HG03378 (cell line): ENCODE data around the gene MCOLN2.
A peak's percentile ranks its signal among the peaks of the same experiment; 100 is the strongest.
"Not testable (repeated sequence)": the region's sequence is repeated elsewhere in the genome, so short reads cannot be mapped to it uniquely, and the experiment has no call there.

Experiments used
- ATAC-seq: cut with Tn5 transposase; IDR thresholded peaks from one replicate; pipeline ENCODE4 v1.9.1; 2021; ENCODE audit warnings: mild to moderate bottlenecking, moderate library complexity; ENCODE audit not compliant: unreplicated experiment

MCOLN2 gene

DNA sequence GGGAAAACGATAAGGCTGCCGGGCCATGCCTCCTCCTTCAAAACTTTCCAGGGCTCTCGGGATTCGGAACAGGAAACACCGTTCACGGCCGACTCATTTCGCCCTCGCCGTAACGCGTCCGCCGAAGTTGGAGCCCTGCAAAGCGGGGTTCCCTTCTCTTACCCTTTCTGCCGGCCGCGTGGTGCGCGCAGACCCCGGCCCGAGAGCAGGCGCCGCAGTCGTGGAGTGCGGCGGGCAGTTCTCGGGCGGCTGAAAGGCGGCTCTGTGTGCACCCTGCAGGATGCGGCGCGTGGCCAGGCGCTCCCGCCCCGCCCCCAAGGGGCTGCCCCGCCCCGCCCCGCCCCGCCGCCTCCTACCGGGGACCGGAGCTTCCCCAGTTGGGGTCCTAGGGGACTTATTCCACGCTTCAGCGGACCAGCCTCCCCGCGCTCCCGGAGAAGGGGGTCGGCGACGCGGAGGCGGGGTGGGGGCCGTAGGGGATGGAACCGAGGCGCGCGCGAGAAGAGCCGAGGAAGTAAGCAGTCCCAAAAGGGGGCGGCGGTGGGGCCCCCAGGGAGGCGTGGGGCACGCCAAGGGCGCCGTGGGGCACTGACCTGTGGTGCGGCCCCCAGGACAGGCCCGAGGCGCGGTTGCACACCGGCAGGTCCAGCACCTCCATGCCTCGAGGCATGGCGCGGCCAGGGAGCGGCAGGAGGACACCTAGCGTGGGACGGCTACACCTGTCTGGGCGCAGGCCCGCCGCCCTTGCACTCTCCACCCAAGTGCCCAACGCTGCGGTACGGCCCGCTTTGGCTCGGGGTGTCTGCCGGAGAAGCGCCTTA, at the start of gene MCOLN2:
Gene MCOLN2 (minus strand): TSS at position 268 of the 821 bp plus-strand sequence. CDS start 241 bp downstream, at position 27.
- peak; percentile 28 for ATAC-seq

DNA sequence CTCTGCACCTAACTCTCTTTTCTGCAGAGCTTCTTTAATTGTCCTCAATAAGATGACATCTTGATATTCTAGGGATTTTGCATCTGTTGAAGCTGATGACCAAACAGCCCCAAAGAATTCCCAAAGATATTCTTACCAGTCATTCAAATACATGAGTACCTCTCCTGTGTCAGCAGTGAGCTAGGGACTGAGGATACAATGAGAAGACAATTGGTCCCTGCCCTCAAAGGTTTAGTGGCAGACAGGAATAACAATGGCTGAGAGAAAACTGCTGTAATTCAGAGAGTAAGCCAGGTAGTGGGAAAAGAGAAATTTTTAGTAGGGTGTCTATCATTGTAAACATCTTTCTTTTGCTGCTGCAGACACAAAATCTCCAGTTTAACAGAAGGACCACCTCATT, 45.5 kb upstream of the MCOLN2 start:
- no peak for ATAC-seq

DNA sequence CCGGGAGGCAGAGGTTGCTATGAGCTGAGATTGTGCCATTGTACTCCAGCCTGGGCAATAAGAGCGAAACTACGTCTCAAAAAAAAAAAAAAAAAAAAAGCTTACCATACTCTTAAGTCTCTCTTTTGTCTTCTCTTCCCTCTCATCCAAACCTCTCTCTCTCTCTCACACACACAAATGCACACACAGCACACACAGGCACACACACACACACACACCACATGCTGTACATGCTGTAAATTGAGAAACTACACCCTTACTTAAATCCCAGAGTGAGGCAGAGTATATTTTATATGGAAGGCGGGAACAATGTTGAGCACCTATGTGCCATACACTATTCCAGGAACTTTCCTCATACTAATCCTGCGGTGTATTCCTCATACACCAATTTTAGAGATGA, 44.9 kb upstream of the MCOLN2 start:
- no peak for ATAC-seq

DNA sequence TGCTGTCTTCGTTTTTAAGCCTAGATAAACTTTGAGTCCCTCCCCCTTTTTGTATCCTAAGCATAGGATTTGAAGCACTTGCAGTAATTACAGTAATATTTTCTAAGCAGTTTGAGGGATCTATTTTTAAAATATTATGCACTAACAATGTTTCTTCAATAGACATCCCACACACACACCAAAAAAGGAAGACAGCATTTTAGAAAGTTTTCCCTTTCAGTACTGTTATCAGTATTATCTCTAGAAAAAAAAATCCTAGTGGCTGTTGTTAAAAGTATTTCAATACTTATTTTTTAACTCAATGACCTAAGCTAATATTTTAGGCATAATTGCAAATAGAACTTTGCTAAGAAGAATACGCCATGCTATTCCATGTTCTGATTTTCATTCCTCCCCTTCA, 36.3 kb upstream of the MCOLN2 start:
- ATAC-seq = no peak

DNA sequence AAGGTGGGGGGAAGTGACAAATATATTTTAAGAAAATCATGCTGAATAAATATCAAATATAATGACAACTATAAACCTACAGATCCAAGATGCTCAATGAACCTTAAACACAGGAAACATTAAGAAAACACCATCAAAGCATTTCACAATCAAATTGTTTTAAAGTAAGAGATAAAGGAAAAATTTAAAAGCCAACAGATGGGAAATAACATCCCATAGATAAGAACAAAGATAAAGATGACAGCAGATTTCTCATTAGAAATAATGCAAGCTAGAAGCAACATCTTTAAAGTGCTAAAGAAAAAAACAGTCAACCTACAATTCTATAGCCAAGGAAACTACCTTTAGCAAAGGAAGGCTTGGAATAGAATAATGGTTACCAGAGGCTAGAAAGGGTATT, 33.6 kb upstream of the MCOLN2 start:
- ATAC-seq = no peak

DNA sequence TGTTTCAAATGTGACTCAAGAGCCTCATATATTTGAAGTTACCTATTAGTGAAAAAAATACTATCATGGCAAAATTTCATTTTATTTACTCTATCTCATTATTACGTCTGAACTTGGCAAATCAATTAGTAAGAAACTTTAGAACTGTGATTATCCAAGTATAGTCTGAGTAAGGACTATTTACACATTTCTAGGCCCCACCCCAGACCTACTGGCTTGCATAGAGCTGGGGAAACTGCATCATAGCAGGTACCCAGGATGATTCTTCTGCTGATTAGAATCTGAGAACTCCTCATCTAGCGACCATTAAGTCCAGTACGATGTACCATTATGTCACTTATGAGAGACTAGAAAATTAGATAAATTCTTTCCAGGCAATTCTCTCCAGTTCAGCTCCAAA, 31.2 kb upstream of the MCOLN2 start:
- peak; percentile 2 for ATAC-seq

DNA sequence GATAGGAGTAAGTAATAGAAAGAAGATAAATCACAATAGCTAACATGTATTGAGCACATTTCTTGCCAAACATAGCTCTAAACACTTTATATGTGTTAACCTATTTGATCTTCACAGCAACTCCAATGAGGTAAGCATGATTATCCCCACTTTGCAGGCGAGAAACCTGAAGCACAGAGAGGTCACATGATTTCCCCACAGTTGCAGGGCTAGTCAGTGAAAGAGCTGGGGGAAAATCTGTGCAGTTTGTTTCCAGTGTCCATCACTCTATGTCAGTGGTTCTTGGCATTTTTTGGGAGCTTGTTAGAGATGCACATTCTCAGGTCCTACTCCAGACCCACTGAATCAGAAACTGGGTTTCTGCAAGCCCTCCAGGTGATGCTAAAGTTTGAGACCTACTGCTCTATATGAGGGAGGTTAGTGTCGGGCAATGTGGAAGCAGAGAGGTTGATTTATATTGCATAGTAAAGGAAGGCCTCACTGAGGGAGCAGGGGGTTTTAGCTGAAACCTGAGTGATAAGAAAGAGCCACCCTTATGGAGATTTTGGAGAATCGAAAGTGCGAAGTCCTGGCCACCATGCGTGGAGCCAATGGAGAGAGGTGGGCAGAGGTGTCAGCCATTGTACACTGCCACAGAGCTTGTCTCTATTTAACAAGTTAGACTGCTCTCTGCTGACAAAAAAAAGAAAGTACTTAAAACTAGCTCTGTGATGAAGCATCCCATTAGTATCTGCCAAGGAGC, 30.5 kb upstream of the MCOLN2 start:
- ATAC-seq = peak; percentile 92

DNA sequence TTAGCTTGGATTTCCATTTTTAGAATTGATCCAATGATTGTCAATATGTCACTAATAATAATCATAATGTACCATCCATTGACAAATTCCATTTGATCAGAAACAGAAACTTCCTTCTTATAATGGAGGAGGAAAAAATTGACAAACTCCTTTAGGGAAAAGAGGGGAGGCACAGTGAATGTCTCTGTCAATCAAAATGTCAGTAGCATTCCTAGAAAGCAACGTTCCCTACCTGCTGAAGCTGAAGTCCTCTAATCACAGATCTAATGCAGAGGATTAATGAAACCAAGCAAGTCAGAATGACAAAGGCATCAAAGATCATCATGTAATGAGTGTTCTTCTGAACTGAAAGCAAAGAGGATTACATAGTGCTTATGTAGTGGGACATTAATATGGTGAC, 29.0 kb upstream of the MCOLN2 start:
- ATAC-seq = no peak

DNA sequence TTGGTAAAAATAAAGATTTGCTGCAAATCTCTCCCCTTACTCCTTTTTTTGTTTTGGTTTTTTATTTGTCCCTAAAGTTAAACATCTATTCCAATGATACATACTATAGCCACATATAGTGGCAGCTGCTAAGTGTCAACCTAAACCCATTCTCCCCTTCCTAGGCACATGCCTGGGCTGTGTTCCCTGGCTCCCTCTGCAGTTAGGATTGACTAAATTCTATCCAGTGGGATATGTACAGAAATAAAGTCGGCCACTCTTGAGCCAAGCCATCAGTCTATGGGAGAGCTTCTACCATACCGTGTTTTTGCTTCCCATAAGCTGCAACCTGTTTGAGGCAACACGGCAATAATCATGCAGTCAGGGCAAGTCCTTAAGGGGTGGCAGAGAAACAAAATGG, 27.8 kb upstream of the MCOLN2 start:
- no peak for ATAC-seq

DNA sequence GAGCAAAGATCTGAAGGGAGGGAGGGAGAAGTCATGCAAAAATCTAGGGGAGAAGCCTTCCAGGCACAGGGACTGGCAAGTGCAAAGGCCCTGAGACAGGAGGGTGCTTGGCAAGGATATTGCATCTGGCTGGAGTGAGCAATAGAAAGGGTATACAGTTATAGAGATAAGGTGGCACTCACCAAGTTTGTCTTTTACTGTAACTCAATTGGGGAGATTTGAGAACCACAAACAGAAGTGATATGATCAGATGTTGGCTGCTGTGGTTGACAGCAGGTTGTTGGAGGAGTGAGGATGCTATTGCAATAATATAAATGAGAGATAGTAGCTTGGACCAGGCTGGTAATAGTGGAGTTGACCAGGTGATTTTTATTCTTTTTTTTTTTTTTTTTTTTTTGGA, 25.8 kb upstream of the MCOLN2 start:
- ATAC-seq = no peak

DNA sequence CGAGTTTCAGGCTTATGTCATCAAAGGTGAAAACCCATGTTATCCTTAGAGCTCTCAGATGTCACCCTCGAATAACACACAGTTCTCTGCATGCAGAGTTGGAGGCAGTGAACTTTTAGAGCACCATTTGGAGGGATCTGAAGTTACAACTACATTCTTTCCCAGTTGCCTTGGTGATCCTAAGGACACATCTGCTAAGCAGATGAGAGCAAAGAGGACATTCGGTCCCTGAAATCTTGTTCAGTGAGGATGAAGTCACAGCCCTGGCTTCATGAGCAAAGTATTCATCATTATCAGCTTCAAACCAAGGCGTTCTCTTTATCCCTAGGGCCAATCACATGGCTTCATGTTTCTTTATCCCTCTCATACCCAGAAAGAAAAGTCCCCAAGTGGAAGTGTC, 23.1 kb upstream of the MCOLN2 start:
- ATAC-seq = no peak

DNA sequence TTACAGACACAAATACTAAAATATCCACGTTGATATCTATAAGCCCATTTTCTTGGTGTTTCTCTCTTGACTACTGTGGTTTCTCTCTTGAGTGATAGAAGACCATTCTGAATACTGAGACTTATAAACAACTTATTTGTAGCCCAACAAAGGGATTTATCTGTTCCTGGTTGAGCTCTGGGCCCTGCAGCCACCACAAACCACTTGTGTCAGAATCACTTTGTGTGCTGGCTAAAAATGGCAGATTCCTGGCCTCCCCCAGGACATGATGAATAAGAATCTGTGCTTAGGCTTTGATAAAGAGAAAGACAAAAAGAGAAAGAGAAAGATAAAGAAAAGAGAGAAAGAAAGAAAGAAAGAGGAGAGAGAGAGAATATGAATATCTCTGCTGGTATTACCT, 18.9 kb upstream of the MCOLN2 start:
- no peak for ATAC-seq

DNA sequence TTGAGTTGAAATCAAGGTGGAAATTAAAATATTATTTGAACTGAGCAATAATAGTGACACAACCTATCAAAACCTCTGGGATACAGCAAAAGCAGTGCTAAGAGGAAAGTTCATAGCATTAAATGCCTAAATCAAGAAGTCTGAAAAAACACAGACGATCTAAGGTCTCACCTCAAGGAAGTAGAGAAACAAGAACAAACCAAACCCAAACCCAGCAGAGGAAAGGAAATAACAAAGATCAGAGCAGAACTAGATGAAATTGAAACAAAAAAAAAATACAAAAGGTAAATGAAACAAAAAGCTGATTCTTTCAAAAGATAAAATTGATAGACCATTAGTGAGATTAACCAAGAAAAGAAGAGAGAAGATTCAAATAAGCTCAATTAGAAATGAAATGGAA, 8.7 kb upstream of the MCOLN2 start:
- ATAC-seq = not testable (repeated sequence)

DNA sequence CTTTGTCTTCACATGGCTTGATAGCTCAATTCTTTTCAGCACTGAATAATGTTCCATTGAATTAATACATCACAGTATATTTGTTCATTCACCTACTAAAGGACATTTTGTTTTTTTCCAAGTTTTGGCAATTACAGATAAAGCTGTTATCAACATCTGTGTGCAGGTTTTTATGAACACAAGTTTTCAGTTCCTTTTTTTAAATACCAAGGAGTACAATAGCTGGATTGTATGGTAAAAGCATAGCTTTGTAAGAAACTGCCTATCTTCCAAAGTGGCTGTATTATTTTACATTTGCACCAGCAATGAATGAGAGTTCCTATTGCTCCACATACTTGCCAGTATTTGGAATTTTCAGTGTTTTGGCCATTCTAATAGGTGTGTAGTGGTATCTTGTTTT, 4.8 kb upstream of the MCOLN2 start:
- no peak for ATAC-seq

DNA sequence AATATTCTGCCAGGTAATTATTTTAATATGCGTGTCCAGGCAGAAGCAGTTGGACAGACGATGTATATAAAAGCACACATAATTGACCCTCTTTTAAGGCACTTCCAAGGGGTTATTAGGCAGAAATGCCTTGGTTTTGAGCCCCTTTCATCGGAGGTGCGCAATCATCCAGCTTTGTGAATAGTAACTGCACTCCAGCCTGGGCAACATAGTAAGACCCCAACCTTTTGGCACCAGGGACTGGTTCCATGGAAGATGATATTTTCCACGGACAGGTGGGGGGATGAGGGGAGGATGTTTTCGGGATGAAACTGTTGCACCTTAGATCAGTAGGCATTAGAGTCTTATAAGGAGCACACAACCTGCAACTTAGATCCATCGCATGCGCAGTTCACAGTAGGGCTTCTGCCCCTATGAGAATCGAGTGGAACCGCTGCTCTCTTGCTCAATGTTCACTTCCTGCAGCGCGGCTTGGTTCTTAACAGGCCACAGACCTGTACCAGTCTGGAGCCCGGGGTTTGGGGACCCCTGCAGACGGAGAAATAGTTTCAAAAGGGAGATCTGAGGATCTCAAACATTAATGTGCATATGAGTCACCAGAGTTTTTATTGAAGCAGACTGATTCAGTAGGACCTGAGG, 1.8 kb upstream of the MCOLN2 start:
- ATAC-seq = no peak

DNA sequence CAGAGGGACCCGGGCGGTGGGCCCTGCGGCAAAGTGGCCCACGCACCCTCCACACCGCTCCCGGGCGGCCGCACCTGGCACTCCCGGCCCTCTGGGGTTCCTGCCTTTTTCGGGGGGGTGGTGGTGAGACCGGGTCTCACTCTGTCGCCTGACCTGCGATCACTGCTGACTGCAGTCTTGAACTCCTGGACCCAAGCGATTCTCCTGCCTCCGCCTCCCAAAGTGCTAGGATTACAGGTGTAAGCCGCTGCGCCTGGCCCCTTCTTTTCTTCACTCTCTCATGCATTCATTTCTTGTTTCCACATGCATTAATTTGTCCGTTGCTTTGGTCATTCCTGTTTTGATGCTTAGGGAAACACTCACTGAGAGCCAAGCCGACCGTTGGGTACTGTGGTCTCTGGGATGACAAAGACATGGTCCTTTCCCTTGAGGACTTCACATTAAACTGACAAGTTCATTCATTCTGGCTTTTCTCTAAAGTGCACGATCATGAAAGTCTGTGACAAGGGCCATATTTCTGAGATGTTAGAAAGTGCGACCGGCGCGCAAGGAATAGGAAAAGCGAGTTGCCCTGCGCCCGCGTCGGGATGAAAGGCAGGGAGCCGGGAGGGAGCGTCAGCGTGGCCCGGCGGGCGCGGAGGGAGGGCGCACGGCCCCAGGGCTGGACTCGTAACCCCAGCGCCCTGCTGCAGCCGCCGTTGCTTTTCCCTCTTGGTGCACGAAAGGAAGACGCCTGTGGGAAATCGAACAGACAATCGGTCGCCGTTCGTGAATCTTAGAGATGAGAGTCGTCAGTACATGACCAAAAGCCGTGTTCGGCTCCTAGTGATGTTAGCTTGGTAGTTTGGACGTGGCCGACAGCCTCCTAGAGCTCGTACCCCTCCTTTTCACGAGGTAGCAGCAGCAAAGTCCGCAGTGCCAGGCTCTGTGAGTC, 1.0 kb upstream of the MCOLN2 start:
- ATAC-seq = no peak

DNA sequence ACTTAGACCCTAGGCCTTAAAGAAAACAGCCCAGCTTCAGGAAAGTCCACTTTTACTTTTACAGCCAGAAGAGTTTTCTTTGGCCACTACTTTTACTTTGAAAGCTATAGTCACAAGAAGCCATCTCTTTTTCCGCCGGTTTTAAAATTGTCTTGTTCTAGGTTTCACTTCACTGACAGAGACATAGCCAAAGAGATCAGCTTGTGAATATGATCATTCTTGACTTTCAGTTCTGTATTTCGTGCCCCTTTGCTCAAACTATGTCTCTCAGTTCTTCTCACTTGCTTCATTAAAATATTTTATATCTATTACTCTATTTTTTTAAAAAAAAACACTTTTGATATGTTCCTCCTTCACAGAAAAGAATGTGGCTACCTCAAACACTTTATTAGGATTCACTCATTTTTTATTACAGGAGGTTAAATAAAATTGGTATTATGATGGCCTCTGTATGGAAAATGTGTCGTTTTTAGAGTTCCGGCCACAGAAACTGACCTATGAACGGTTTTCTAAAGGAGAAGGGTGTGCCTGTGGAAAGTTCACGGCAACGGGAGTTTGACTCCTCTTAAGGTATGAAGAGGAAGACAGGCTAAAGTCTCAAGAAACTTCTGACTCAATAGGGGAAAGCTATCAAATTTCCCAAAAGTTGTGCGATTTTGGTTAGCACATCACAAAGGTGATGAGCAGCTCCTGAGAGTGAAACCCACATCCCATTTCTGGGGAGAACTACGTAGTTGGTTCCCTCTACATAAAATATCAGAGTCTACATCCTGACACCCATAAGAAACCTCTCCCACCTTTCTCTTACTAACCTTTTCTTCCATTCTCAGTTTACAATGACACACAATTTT, 1.2 kb downstream of the MCOLN2 start:
- peak; percentile 52 for ATAC-seq

DNA sequence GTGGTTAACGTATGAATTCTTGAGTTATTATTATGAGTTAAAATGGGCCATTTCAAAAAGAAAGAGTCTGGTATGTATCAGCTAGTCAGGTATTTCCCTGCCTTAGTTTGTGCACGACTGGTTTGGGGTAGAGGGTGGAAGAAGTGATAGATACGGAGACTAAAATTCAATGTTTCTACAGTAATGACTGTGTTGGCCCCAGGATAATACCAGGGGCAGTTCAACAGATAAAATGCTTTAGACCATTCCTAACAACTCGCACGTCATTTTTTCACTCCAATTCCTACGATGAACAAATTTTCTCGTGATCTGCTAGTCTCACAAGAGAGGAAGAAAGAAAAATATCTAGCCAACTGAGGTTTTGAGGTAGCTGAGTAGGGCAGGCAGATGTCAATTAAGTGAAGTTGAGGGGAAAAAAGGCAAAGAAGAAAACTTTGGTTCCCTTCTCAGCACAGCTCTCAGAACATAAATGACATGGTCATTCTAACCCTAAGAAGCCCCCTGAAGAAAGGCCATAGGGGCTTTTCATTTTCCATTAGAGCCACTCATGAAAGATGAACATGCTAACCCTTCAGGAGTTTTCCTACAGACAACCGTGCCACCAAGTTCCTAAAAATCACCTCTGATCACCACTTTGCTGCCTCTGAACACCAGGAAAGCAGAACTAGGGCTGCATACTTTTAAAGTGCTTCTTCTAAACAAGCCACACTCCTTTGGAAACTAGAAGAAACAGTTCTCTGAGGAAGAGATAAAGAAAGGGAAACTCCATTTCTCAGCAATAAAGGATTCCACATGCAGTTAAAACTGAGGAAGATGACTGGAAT, 5.6 kb downstream of the MCOLN2 start:
- peak; percentile 38 for ATAC-seq

DNA sequence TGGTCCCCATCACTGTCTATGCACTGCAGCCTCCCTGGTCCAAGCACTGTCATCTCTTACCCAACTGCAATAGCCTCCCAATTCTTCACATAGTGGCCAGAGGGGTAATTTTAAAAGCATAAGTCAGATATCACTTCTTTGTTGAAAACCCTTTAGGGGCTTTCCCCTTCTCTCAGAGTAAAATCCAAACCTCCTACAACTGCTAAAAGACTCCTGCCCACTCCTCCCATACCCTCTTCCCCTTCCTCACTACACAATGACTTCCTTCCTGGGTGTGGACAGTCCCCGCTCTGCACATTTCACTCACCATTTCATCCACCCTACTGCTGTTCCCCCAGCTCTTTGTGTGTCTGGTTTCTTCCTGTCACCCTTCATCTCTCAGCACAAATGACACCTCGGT, 8.3 kb downstream of the MCOLN2 start:
- peak; percentile 66 for ATAC-seq
